ENCODE data around the gene MXRA7. TPM values are rescaled to one million over a fixed set of nuclear protein-coding genes. Genes with fewer than 3 reads are reported as not detected.

Gene MXRA7
- total and polyA plus RNA-seq, 4 donors, result 4.8 to 22.1 (median 11.3) TPM

GRCh38 chr17:76684756-76685155 is 26.0 kb downstream of the MXRA7 start:
- no peaks in the 10 kb centered on the region for H3K36me3 ChIP-seq (ENCODE audit: control insufficient read depth in 4 of 4, insufficient read depth in 3 of 4, low read depth in 1 of 4, low read length in 3 of 4)
- no peak for DNase-seq (ENCODE audit: low spot score)
- H3K4me3 ChIP-seq (ENCODE audit: low read depth in 1 of 3, low read length in 3 of 3), result no peak overlapping the region
- no peak overlapping the region for H3K27ac ChIP-seq (ENCODE audit: low read depth in 1 of 2, low read length in 2 of 2)
- no peak overlapping the region for H3K9ac ChIP-seq (ENCODE audit: low read depth in 1 of 2, low read length in 2 of 2)
- H3K9me3 ChIP-seq (ENCODE audit: control insufficient read depth in 4 of 4, low read length in 3 of 4), result no peaks in the 10 kb centered on the region
- no peaks in the 10 kb centered on the region for H3K4me1 ChIP-seq (ENCODE audit: control insufficient read depth in 4 of 4, insufficient read depth in 4 of 4, low read length in 3 of 4)
- 95% methylated on average over 7 of the region's 7 CpGs for WGBS
- TF ChIP-seq NR2F2 (IDR thresholded peaks at IDR 0.05) (no peak), HNF4G (IDR thresholded peaks at IDR 0.05) (no peak), JUND (IDR thresholded peaks at IDR 0.05) (no peak), EGR1 (IDR thresholded peaks at IDR 0.05; ENCODE audit: low read depth in 2 of 2) (no peak), RXRA (IDR thresholded peaks at IDR 0.05) (no peak), HNF4A (conservative IDR thresholded peaks at IDR 0.05) (no peak), ATF3 (IDR thresholded peaks at IDR 0.05) (no peak), FOXA2 (IDR thresholded peaks at IDR 0.05) (no peak), SP1 (IDR thresholded peaks at IDR 0.05) (no peak), YY1 (IDR thresholded peaks at IDR 0.05) (no peak), ZBTB33 (IDR thresholded peaks at IDR 0.05) (no peak), REST (IDR thresholded peaks at IDR 0.05) (no peak), GABPA (IDR thresholded peaks at IDR 0.05 in 1 of 2, conservative IDR thresholded peaks at IDR 0.05 in 1 of 2) (no peak), CTCF (IDR thresholded peaks at IDR 0.05; ENCODE audit: low read depth, low read length, missing input control) (no peak), FOXA1 (IDR thresholded peaks at IDR 0.05) (no peak), TAF1 (conservative IDR thresholded peaks at IDR 0.05) (no peak), MAX (IDR thresholded peaks at IDR 0.05) (no peak), RAD21 (IDR thresholded peaks at IDR 0.05) (no peak)
- H3K27me3 ChIP-seq (ENCODE audit: control insufficient read depth in 4 of 4, insufficient read depth in 4 of 4, low read length in 3 of 4), result no peaks in the 10 kb centered on the region

Measured in liver (tissue), 9 donors.